Fibroblast of pulmonary artery (primary cell): Measurements from ENCODE around the gene MAGI1.
"Not testable (repeated sequence)": the region's sequence is repeated elsewhere in the genome, so short reads cannot be mapped to it uniquely, and the experiment has no call there.

ENCODE experiments used
- DNase-seq: peaks from one replicate; pipeline ENCODE4 v3.0.0-alpha.2; 2010; ENCODE audit warnings: low read depth
- H3K4me3 ChIP-seq: replicated peaks from 2 replicates; pipeline ENCODE4 v1.5.1; 2011; ENCODE audit warnings: low read depth, mild to moderate bottlenecking, control low read depth, low read length, moderate library complexity
- CTCF ChIP-seq: IDR thresholded peaks from 2 replicates; pipeline ENCODE4 v1.5.1; 2011; ENCODE audit warnings: mild to moderate bottlenecking, control low read depth, low read length, inconsistent platforms; ENCODE audit errors: missing control alignments

Gene MAGI1

DNA sequence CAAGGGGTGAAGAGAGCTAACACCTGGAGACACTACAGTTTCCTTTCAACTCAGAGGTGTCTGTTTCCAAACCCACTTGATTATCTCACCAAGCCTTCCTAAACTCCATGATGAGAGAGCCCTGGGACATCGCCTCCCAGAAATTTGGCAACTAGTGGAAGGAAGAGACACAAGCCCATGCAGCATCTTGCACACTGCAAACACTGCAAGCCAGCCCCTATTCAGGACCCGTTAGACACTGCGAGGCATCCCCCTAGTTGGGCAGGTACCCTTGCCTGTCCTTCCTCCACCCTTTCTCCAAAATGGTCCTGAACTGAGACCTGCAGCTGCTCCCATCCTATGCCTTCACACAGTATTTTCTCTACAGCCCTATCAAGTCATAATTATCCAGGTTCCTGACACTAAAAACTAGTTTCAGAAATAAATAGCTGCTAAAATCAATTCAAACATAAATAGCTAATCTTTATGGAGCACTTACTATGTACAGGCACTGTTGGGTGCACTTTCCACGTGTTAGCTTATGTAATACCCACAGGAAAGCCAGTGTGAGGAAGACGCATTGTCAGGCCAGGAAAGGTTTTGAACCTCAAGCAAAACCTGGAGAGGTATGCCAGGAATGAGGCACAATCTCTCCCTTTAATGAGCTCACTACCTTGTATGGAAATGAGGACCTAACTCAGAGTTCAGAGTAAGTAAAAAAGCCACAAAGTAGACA is 2.8 kb downstream of the MAGI1 start:
- peak overlapping the region; percentile 66 for H3K4me3 ChIP-seq
- DNase-seq: peak; percentile 44

GRCh38 chr3:66033241-66034138 is 5.2 kb downstream of the MAGI1 start:
- TF ChIP-seq CTCF: no peak

More for the DNA sequence above, 2.8 kb downstream of the MAGI1 start:
- no peak for TF ChIP-seq CTCF

GRCh38 chr3:66031102-66031698 is 7.5 kb downstream of the MAGI1 start:
- no peak for DNase-seq
- no peak overlapping the region for H3K4me3 ChIP-seq
- TF ChIP-seq CTCF: no peak

More at GRCh38 chr3:66033241-66034138, 5.2 kb downstream of the MAGI1 start:
- DNase-seq: no peak
- H3K4me3 ChIP-seq: no peak overlapping the region

- no peak for DNase-seq
Observed at GRCh38 chr3:66029443-66029842, 9.3 kb downstream of the MAGI1 start.

DNA sequence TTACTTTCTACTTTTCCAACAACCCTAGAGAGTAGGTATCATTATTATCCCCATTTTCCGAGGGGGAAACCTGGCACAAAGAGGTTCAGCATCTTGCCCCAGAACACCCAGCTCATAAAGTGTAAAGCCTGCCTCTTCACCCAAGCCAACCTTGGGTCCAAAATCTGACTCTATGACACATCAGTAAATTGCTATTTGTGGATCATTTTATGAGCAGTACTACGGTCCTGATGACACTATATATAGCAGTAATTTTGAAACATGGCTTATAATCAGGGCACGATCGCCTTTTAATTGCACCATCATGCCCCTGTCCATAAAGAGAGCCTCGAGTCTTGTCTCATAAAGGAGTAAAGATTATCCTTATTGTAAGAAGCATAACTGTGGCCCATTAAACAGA is 9.7 kb downstream of the MAGI1 start:
- H3K4me3 ChIP-seq: no peak overlapping the region
- TF ChIP-seq CTCF: no peak
- no peak for DNase-seq

More at GRCh38 chr3:66029443-66029842, 9.3 kb downstream of the MAGI1 start:
- TF ChIP-seq CTCF: no peak
- H3K4me3 ChIP-seq: no peak overlapping the region

DNA sequence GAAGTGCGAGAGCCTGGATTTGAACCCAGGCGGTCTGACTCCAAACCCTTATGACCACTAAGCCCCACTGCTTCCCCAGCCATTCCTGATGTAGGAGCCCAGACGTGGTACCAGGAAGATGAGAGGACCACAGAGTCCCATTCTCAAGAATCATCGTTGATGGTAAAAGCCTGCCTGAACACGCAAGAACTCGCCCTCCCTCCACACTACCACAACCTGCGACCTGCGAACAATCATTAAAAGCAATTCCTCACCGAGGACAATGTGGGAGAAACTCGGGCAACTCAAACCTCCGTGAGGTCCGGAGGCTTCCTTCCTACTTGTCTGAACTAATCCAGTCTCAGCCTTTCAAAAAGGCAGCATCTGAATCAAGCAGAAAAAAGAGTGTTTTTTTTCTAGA is 10.3 kb downstream of the MAGI1 start:
- no peak for DNase-seq
- no peak overlapping the region for H3K4me3 ChIP-seq
- TF ChIP-seq CTCF: no peak

GRCh38 chr3:66027099-66027498 is 11.6 kb downstream of the MAGI1 start:
- not testable (repeated sequence) for DNase-seq

More at GRCh38 chr3:66027099-66027498, 11.6 kb downstream of the MAGI1 start:
- not testable (repeated sequence) for H3K4me3 ChIP-seq
